Retinal pigment epithelial cell (primary cell): ENCODE results near the gene SLC7A11.

Source experiments
- DNase-seq: peaks from one replicate; pipeline ENCODE4 v3.0.0-alpha.2; 2010; ENCODE audit warnings: low read depth
- H3K4me3 ChIP-seq: 2 replicates; pipeline ENCODE4 v1.5.1; 2011; ENCODE audit warnings: mild to moderate bottlenecking, low read length, control low read depth, moderate library complexity
- TF ChIP-seq, protein P1 (sequence below): conservative IDR thresholded peaks from 2 replicates; pipeline ENCODE4 v1.5.1; 2011; ENCODE audit warnings: low read depth, low read length, control low read depth, inconsistent platforms

SLC7A11 gene

GRCh38 chr4:138259271-138259670, 17.1 kb upstream of the SLC7A11 start:
- DNase-seq: no peak
- H3K4me3 ChIP-seq: no peak overlapping the region
- TF ChIP-seq, protein P1, sequence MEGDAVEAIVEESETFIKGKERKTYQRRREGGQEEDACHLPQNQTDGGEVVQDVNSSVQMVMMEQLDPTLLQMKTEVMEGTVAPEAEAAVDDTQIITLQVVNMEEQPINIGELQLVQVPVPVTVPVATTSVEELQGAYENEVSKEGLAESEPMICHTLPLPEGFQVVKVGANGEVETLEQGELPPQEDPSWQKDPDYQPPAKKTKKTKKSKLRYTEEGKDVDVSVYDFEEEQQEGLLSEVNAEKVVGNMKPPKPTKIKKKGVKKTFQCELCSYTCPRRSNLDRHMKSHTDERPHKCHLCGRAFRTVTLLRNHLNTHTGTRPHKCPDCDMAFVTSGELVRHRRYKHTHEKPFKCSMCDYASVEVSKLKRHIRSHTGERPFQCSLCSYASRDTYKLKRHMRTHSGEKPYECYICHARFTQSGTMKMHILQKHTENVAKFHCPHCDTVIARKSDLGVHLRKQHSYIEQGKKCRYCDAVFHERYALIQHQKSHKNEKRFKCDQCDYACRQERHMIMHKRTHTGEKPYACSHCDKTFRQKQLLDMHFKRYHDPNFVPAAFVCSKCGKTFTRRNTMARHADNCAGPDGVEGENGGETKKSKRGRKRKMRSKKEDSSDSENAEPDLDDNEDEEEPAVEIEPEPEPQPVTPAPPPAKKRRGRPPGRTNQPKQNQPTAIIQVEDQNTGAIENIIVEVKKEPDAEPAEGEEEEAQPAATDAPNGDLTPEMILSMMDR: no peak

DNA sequence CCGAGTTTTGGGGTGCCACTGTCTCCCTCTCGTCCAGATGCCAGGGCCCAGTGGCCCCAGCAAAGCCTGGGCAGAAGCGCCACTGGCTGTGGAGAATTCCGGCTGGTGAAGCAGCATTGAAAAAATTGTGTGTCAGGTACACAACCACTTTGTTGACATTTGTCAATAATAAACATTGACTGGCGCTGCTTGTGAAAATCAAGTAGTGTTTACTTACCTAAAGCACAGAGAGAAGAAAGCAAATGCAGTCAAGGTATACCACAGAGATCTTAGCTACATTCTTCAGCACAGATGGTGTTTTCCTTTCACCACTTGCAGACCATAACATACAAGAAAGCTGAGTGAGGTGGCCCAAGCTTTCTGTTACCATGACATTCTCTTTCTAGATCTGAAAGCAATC, 14.5 kb upstream of the SLC7A11 start:
- TF ChIP-seq, protein P1: no peak
- no peak overlapping the region for H3K4me3 ChIP-seq
- DNase-seq: no peak

GRCh38 chr4:138255917-138256597, 13.9 kb upstream of the SLC7A11 start:
- no peak overlapping the region for H3K4me3 ChIP-seq
- DNase-seq: no peak
- TF ChIP-seq, protein P1: no peak

GRCh38 chr4:138252551-138252950, 10.4 kb upstream of the SLC7A11 start:
- H3K4me3 ChIP-seq: no peak overlapping the region
- TF ChIP-seq, protein P1: no peak
- no peak for DNase-seq

GRCh38 chr4:138251938-138252337, 9.8 kb upstream of the SLC7A11 start:
- TF ChIP-seq, protein P1: no peak
- no peak for DNase-seq
- no peak overlapping the region for H3K4me3 ChIP-seq

DNA sequence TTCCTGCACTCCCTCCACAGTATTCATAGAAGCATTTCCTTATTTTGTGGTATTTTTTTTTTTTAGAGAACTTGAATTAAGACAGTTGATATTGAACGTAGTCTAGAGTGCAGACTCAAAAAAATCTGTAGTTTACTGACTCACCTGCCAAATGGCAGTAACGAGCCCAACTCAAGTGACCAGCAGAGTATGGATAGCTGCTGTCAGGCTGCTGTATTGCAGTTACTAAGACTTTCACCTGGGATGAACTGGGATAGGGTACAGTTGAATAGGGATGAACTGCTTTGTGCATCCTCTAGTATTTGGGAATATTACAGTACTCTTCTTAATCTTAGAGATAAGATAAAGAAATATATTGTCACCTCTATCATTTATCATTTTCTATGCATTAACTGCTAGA, 7.0 kb upstream of the SLC7A11 start:
- DNase-seq: no peak
- H3K4me3 ChIP-seq: no peak overlapping the region
- TF ChIP-seq, protein P1: no peak

DNA sequence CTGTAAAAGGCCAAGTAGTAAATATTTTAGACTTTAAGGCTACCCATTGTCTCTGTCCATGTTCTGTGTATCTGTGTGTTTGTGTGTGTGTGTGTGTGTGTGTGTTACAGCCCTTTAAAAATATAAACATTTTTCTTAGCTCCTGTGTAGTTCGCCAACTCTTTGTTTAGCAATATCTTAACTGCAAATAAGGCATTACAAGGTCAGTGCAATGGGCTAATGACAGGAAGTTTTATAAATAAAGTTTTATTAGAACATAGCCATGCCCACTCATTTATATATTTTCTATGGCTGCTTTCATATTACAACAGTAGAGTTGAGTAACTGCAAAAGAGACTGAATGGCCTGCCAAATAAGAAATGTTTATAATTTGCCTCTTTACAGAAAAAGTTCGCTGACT, 5.9 kb upstream of the SLC7A11 start:
- no peak overlapping the region for H3K4me3 ChIP-seq
- no peak for DNase-seq
- TF ChIP-seq, protein P1: no peak
